ENCODE data around the gene REV1.

GRCh38 chr2:99414566-99414965, 75.3 kb downstream of the REV1 start:
- TF ChIP-seq, protein P1, sequence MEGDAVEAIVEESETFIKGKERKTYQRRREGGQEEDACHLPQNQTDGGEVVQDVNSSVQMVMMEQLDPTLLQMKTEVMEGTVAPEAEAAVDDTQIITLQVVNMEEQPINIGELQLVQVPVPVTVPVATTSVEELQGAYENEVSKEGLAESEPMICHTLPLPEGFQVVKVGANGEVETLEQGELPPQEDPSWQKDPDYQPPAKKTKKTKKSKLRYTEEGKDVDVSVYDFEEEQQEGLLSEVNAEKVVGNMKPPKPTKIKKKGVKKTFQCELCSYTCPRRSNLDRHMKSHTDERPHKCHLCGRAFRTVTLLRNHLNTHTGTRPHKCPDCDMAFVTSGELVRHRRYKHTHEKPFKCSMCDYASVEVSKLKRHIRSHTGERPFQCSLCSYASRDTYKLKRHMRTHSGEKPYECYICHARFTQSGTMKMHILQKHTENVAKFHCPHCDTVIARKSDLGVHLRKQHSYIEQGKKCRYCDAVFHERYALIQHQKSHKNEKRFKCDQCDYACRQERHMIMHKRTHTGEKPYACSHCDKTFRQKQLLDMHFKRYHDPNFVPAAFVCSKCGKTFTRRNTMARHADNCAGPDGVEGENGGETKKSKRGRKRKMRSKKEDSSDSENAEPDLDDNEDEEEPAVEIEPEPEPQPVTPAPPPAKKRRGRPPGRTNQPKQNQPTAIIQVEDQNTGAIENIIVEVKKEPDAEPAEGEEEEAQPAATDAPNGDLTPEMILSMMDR (IDR thresholded peaks at IDR 0.05), result no peak
- TF ChIP-seq EZH2 (IDR thresholded peaks at IDR 0.05), result no peak
- no peak for TF ChIP-seq EZH2phosphoT487 (IDR thresholded peaks at IDR 0.05)
